ENCODE data around the gene CFAP92. TPM values are rescaled to one million over a fixed set of nuclear protein-coding genes. Genes with fewer than 3 reads are reported as not detected.

The CFAP92 gene
- total and polyA plus RNA-seq, 11 donors = 0.12 to 1.8 (median 0.36) TPM; not detected in 3

GRCh38 chr3:128969993-128970739, 23.7 kb downstream of the CFAP92 start:
- H3K4me3 ChIP-seq = no peak overlapping the region
- peaks cover 0 to 22% (median 12%) of the 10 kb centered on the region in 12 donors for H3K4me1 ChIP-seq
- DNase-seq (peak in 3 of 5 donors; percentile 23 to 47 (median 39)), ATAC-seq (peak in 2 of 4 donors; percentile 38 to 40)
- TF ChIP-seq CTCF (IDR thresholded peaks at IDR 0.05) = peak; percentile 84 to 97 (median 92)
- TF ChIP-seq POLR2A (IDR thresholded peaks at IDR 0.05) = no peak
- H3K9me3 ChIP-seq = no peaks in the 10 kb centered on the region
- no peaks in the 10 kb centered on the region for H3K27me3 ChIP-seq
- H3K27ac ChIP-seq = peak overlapping the region in 4 of 12 donors; percentile 52 to 79 (median 64)
- H3K36me3 ChIP-seq = no peaks in the 10 kb centered on the region
- intact Hi-C loops (cut with DNase I) = loop anchor here (1.0 to 10.0 kb wide), 10 partner anchors 82 to 279 kb away; partner anchors contain the start of gene COPG1 (in 4 of the 10)
- 8 to 14% (median 12%) methylated on average over 12 of the region's 12 CpGs for WGBS, 4 donors

- intact Hi-C loops (cut with DNase I) = loop anchor here in 1 of 10 donors (5.0 kb wide), 1 partner anchor 279 kb away; the partner anchor contains the start of gene COPG1
- no peak for TF ChIP-seq CTCF (IDR thresholded peaks at IDR 0.05)
- peaks cover 0 to 22% (median 12%) of the 10 kb centered on the region in 12 donors for H3K4me1 ChIP-seq
- no peaks in the 10 kb centered on the region for H3K36me3 ChIP-seq
- no peak overlapping the region for H3K27ac ChIP-seq
- no peak overlapping the region for H3K4me3 ChIP-seq
- no peaks in the 10 kb centered on the region for H3K9me3 ChIP-seq
- WGBS, 4 donors = 78 to 84% (median 82%) methylated on average over 6 of the region's 6 CpGs
- DNase-seq (no peak), ATAC-seq (no peak)
- no peaks in the 10 kb centered on the region for H3K27me3 ChIP-seq
These were observed 26.0 kb downstream of the CFAP92 start for GRCh38 chr3:128967748-128968355.

- no peak for DNase-seq
- Histone ChIP-seq H3K4me3 (no peak overlapping the region), H3K27me3 (no peaks in the 10 kb centered on the region), H3K27ac (no peak overlapping the region), H3K4me1 (peaks cover 0 to 9% (median 5%) of the 10 kb centered on the region in 12 donors), H3K9me3 (no peaks in the 10 kb centered on the region), H3K36me3 (no peaks in the 10 kb centered on the region)
- TF ChIP-seq CTCF (IDR thresholded peaks at IDR 0.05) (no peak), POLR2A (IDR thresholded peaks at IDR 0.05) (no peak)
- ATAC-seq = no peak
- intact Hi-C loops (cut with DNase I) = loop anchor here in 1 of 10 donors (5.0 kb wide), 1 partner anchor 281 kb away; the partner anchor contains the start of gene COPG1
- WGBS, 4 donors = 86 to 93% (median 89%) methylated on average over 3 of the region's 3 CpGs
These were observed 28.1 kb downstream of the CFAP92 start for GRCh38 chr3:128965818-128966217.

- no peaks in the 10 kb centered on the region for H3K27me3 ChIP-seq
- DNase-seq (no peak), ATAC-seq (no peak)
- TF ChIP-seq POLR2A (IDR thresholded peaks at IDR 0.05) = no peak
- TF ChIP-seq CTCF (IDR thresholded peaks at IDR 0.05) = no peak
- no peak overlapping the region for H3K4me3 ChIP-seq
- H3K27ac ChIP-seq = no peak overlapping the region
- H3K36me3 ChIP-seq = no peaks in the 10 kb centered on the region
- 83 to 90% (median 87%) methylated on average over 8 to 9 of the region's 9 CpGs for WGBS, 4 donors
- intact Hi-C loops (cut with DNase I) = loop anchor here in 1 of 10 donors (5.0 kb wide), 1 partner anchor 282 kb away; the partner anchor contains the start of gene COPG1
- peaks cover 0 to 4% (median under 1%) of the 10 kb centered on the region in 12 donors for H3K4me1 ChIP-seq
- no peaks in the 10 kb centered on the region for H3K9me3 ChIP-seq
These were observed 28.6 kb downstream of the CFAP92 start for GRCh38 chr3:128965280-128965679.

All from heart left ventricle (tissue), 16 donors.